Measurements from ENCODE around the gene ABLIM3.

DNA sequence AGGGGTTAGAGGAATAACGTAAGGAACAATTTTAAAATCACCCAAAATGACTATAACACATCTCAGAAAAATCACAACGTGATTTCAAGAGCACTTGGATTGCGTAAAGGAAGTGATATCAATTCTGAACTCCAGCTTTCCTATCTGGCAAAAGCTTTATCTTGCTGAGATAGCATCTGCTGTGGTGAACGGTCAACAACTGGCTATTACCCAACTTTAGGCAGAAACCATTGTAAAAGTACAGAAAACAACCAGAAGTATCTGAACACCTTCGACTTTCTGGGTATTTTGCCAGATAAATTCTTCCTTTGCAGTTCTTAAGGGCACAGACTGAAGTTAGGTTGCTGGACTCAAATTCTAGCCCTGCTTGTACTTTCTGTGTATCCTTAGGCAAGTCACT lies 9.2 kb downstream of the ABLIM3 start:
- TF ChIP-seq EZH2 (IDR thresholded peaks at IDR 0.05) (no peak), EZH2phosphoT487 (IDR thresholded peaks at IDR 0.05) (no peak)
- TF ChIP-seq, protein P1, sequence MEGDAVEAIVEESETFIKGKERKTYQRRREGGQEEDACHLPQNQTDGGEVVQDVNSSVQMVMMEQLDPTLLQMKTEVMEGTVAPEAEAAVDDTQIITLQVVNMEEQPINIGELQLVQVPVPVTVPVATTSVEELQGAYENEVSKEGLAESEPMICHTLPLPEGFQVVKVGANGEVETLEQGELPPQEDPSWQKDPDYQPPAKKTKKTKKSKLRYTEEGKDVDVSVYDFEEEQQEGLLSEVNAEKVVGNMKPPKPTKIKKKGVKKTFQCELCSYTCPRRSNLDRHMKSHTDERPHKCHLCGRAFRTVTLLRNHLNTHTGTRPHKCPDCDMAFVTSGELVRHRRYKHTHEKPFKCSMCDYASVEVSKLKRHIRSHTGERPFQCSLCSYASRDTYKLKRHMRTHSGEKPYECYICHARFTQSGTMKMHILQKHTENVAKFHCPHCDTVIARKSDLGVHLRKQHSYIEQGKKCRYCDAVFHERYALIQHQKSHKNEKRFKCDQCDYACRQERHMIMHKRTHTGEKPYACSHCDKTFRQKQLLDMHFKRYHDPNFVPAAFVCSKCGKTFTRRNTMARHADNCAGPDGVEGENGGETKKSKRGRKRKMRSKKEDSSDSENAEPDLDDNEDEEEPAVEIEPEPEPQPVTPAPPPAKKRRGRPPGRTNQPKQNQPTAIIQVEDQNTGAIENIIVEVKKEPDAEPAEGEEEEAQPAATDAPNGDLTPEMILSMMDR (IDR thresholded peaks at IDR 0.05) = no peak
